SK-N-SH (cell line): ENCODE measurements around the gene SOX13. TPM values are rescaled to one million over a fixed set of nuclear protein-coding genes. Genes with fewer than 3 reads are reported as not detected.

ENCODE experiments used
- CTCF ChIA-PET: fragments of 300-600, 350-600 bp; formaldehyde crosslinking; extraction: SDS; loops from one replicate; lab custom pipeline; 2021; lab: Yijun Ruan, JAX
- POLR2A ChIA-PET: fragments of 350-600 bp; sonication (Branson Sonifier 250); formaldehyde crosslinking; extraction: SDS; loops from one replicate; lab custom pipeline; 2020; ENCODE audit warnings: antibody characterized with exemption, inconsistent platforms; lab: Yijun Ruan, JAX
- DNase-seq: peaks from one replicate; pipeline ENCODE4 v3.0.0; 2012
- H2AFZ ChIP-seq: fragments of 200-600 bp; sonication (generic); 2 replicates; pipeline ENCODE4 v1.8.1; 2016; ENCODE audit warnings: antibody characterized with exemption, mild to moderate bottlenecking, low read depth
- H3F3A ChIP-seq: fragments of 200-600 bp; sonication (generic); replicated peaks from 2 replicates; pipeline ENCODE3; 2016; ENCODE audit warnings: antibody characterized with exemption, mild to moderate bottlenecking; ENCODE audit not compliant: insufficient read depth
- H3K27ac ChIP-seq, 2 experiments: fragments of 200-500 bp in 1 of 2; fragments of 200-600 bp in 1 of 2; sonication (Bioruptor generic) in 1 of 2; sonication (generic), shearing (Covaris generic) in 1 of 2; 2 replicates each; pipeline versions ENCODE4 v1.5.1 to v1.6.1; 2014 to 2016; ENCODE audit warnings: low read depth in 2 of 2, inconsistent platforms in 1 of 2, low read length in 1 of 2, mild to moderate bottlenecking in 1 of 2, mixed read lengths in 1 of 2
- H3K27me3 ChIP-seq: fragments of 200-600 bp; sonication (generic), shearing (Covaris generic); 2 replicates; pipeline ENCODE4 v1.6.1; 2016; ENCODE audit warnings: mixed run types; ENCODE audit not compliant: insufficient read depth
- H3K36me3 ChIP-seq, 2 experiments: fragments of 200-500 bp in 1 of 2; fragments of 200-600 bp in 1 of 2; sonication (Bioruptor generic) in 1 of 2; sonication (generic) in 1 of 2; replicated peaks in 1 of 2; 2 replicates each; pipeline versions ENCODE3 to v1.5.1; 2014 to 2016; ENCODE audit warnings: low read length in 1 of 2, mild to moderate bottlenecking in 1 of 2; ENCODE audit not compliant: insufficient read depth in 2 of 2, control insufficient read depth in 1 of 2
- H3K4me1 ChIP-seq, 2 experiments: fragments of 200-500 bp in 1 of 2; fragments of 200-600 bp in 1 of 2; sonication (Bioruptor generic) in 1 of 2; sonication (generic), shearing (Covaris generic) in 1 of 2; 2 replicates each; pipeline versions ENCODE4 v1.5.1 to v1.6.1; 2014 to 2016; ENCODE audit warnings: low read depth in 1 of 2, low read length in 1 of 2, mixed run types in 1 of 2; ENCODE audit not compliant: insufficient read depth in 2 of 2, control insufficient read depth in 1 of 2
- H3K4me2 ChIP-seq: fragments of 200-600 bp; sonication (generic), shearing (Covaris generic); 2 replicates; pipeline ENCODE4 v1.6.1; 2017; ENCODE audit warnings: mixed run types
- H3K4me3 ChIP-seq, 2 experiments: fragments of 200-500 bp in 1 of 2; fragments of 200-600 bp in 1 of 2; sonication (Bioruptor generic) in 1 of 2; sonication (generic), shearing (Covaris generic) in 1 of 2; 2 replicates each; pipeline versions ENCODE4 v1.5.1 to v1.8.1; 2014 to 2016; ENCODE audit warnings: low read depth in 2 of 2, inconsistent platforms in 1 of 2, low read length in 1 of 2, mild to moderate bottlenecking in 1 of 2, mixed read lengths in 1 of 2, moderate library complexity in 1 of 2
- H3K79me2 ChIP-seq: fragments of 200-600 bp; sonication (generic); 2 replicates; pipeline ENCODE4 v1.8.1; 2017; ENCODE audit warnings: mild to moderate bottlenecking; ENCODE audit not compliant: insufficient read depth
- H3K9ac ChIP-seq: fragments of 200-600 bp; sonication (generic); 2 replicates; pipeline ENCODE4 v1.6.1; 2017; ENCODE audit warnings: mixed run types
- H3K9me2 ChIP-seq: fragments of 200-600 bp; sonication (generic); 2 replicates; pipeline ENCODE4 v1.6.1; 2017; ENCODE audit warnings: mixed run types
- H3K9me3 ChIP-seq: fragments of 200-600 bp; sonication (generic); 2 replicates; pipeline ENCODE4 v1.6.1; 2017; ENCODE audit warnings: mixed run types, mild to moderate bottlenecking, moderate library complexity
- H4K20me1 ChIP-seq: fragments of 200-600 bp; sonication (generic); 2 replicates; pipeline ENCODE4 v1.6.1; 2017; ENCODE audit warnings: mild to moderate bottlenecking, mixed run types; ENCODE audit not compliant: insufficient read depth
- FOXM1 ChIP-seq: IDR thresholded peaks from 2 replicates; pipeline ENCODE4 v1.4.0; 2012; ENCODE audit warnings: low read depth, mild to moderate bottlenecking
- JUND ChIP-seq: IDR thresholded peaks from 2 replicates; pipeline ENCODE4 v1.4.0; 2012
- MXI1 ChIP-seq: IDR thresholded peaks from 2 replicates; pipeline ENCODE4 v1.6.1; 2012; ENCODE audit warnings: mild to moderate bottlenecking, low read depth, low read length, improper control_type of control experiment
- NFIC ChIP-seq: IDR thresholded peaks from 2 replicates; pipeline ENCODE4 v1.4.0; 2012; ENCODE audit warnings: borderline replicate concordance
- RCOR1 ChIP-seq: fragments of 150-350 bp; IDR thresholded peaks from 2 replicates; pipeline ENCODE4 v1.6.1; 2017; ENCODE audit warnings: antibody characterized with exemption, low read length
- YY1 ChIP-seq: IDR thresholded peaks from 2 replicates; pipeline ENCODE4 v1.4.0; 2012; ENCODE audit warnings: low read depth, mild to moderate bottlenecking
- WGBS: methylation state at CpG from one replicate; pipeline ENCODE4 v1.1.6; 2017; ENCODE audit warnings: low lambda C conversion rate; 5-methylcytosine and 5-hydroxymethylcytosine counted together
- polyA plus RNA-seq, 3 experiments: library from polyadenylated mRNA; depleted of rRNA; stranded (reverse); fragments of >200 nt; gene quantifications; 2 replicates each; pipeline ENCODE4 v1.2.3, GENCODE V29; 2012
- TF ChIP-seq, protein P1 (sequence below): IDR thresholded peaks from 2 replicates; pipeline ENCODE4 v1.4.0; 2012; ENCODE audit warnings: low read depth, borderline replicate concordance
- TF ChIP-seq, protein P2 (sequence below): fragments of 150-350 bp; IDR thresholded peaks from 2 replicates; pipeline ENCODE4 v1.6.1; 2016; ENCODE audit warnings: mild to moderate bottlenecking, low read depth, low read length

SOX13 gene
- polyA plus RNA-seq, 1 of the 3 experiments (the other 2 are of a cell fraction) = 10.6 TPM

- no peaks in the 10 kb centered on the region for H3K9me2 ChIP-seq
- TF ChIP-seq RCOR1 = no peak
- no peak for TF ChIP-seq MXI1
- TF ChIP-seq FOXM1 = no peak
- no peak for TF ChIP-seq JUND
- no peak for TF ChIP-seq YY1
- TF ChIP-seq, protein P1, sequence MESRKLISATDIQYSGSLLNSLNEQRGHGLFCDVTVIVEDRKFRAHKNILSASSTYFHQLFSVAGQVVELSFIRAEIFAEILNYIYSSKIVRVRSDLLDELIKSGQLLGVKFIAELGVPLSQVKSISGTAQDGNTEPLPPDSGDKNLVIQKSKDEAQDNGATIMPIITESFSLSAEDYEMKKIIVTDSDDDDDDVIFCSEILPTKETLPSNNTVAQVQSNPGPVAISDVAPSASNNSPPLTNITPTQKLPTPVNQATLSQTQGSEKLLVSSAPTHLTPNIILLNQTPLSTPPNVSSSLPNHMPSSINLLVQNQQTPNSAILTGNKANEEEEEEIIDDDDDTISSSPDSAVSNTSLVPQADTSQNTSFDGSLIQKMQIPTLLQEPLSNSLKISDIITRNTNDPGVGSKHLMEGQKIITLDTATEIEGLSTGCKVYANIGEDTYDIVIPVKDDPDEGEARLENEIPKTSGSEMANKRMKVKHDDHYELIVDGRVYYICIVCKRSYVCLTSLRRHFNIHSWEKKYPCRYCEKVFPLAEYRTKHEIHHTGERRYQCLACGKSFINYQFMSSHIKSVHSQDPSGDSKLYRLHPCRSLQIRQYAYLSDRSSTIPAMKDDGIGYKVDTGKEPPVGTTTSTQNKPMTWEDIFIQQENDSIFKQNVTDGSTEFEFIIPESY = no peak
- TF ChIP-seq NFIC = no peak
- H3K79me2 ChIP-seq = no peaks in the 10 kb centered on the region
- H3K4me1 ChIP-seq = peaks cover 11 to 19% of the 10 kb centered on the region in 2 experiments; a peak in 2 of 4 replicates
- no peaks in the 10 kb centered on the region for H3F3A ChIP-seq
- ChIA-PET CTCF (interaction anchor here (1.3 to 4.1 kb wide), 2 partner anchors 11 to 49 kb away, joined by 4 to 12 read pairs; no protein-coding TSS in a partner anchor), POLR2A (no interaction called here)
- H3K9ac ChIP-seq = no peak overlapping the region
- peak overlapping the region; percentile 4; the same call in 1 of the 2 replicates for H3K4me2 ChIP-seq
- H4K20me1 ChIP-seq = no peaks in the 10 kb centered on the region
- no peaks in the 10 kb centered on the region for H3K36me3 ChIP-seq
- H3K4me3 ChIP-seq = no peak overlapping the region
- H3K9me3 ChIP-seq = no peaks in the 10 kb centered on the region
- H3K27ac ChIP-seq = no peak overlapping the region
- no peak overlapping the region for H2AFZ ChIP-seq
- no peak for DNase-seq
- no peaks in the 10 kb centered on the region for H3K27me3 ChIP-seq
- 97% methylated on average over 3 of the region's 3 CpGs for WGBS
Measured at GRCh38 chr1:204079608-204079999, 6.7 kb downstream of the SOX13 start.

DNA sequence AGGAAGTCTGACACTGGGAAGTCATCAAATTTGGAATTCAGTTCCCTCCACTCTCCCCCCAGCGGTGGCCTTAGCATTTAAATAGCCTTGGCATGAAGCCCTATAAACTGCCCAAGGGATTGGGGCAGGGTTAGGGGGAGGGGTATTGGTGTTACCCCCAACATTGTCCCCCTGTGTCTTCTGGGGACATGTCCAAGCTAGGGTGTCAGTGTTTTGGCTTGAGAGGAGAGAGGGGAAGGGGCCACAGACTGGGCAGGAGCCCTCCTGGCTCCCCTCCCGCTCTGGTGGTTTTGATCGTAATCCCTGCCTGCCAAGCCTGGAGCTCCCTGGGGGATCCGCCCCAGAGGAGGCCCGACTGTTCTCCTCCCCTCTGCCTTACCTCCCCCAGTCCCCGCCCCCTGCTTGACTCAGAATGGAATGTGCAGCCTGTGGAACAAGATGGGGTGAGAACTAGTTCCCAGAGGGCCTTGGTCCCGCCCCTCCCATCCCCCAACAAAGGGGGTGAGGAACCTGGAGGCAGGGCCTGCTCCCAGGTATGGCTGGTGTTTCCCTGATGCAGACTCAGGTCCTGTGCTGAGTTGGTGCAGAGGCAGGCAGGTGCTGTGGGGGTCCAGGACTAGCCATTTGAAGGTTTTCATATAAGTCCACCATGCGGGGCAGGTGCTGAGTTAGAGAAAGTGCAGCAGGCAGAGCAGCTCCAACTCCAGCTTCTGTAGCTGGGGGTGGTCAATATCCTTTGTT is 7.4 kb downstream of the SOX13 start:
- peak overlapping the region; percentile 4; the same call in 1 of the 2 replicates for H3K4me2 ChIP-seq
- no peaks in the 10 kb centered on the region for H3K9me3 ChIP-seq
- peaks cover 11 to 16% of the 10 kb centered on the region in 2 experiments; a peak in 2 of 4 replicates for H3K4me1 ChIP-seq
- no peak overlapping the region for H2AFZ ChIP-seq
- H3K27me3 ChIP-seq = no peaks in the 10 kb centered on the region
- no peak overlapping the region for H3K9ac ChIP-seq
- ChIA-PET CTCF (interaction anchor here (4.1 kb wide), 1 partner anchor 48 kb away, joined by 12 read pairs; no protein-coding TSS in a partner anchor), POLR2A (no interaction called here)
- no peaks in the 10 kb centered on the region for H3K79me2 ChIP-seq
- TF ChIP-seq NFIC = peak; percentile 35
- TF ChIP-seq, protein P2, sequence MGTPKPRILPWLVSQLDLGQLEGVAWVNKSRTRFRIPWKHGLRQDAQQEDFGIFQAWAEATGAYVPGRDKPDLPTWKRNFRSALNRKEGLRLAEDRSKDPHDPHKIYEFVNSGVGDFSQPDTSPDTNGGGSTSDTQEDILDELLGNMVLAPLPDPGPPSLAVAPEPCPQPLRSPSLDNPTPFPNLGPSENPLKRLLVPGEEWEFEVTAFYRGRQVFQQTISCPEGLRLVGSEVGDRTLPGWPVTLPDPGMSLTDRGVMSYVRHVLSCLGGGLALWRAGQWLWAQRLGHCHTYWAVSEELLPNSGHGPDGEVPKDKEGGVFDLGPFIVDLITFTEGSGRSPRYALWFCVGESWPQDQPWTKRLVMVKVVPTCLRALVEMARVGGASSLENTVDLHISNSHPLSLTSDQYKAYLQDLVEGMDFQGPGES = no peak
- H4K20me1 ChIP-seq = no peaks in the 10 kb centered on the region
- H3K27ac ChIP-seq = no peak overlapping the region
- H3K4me3 ChIP-seq = no peak overlapping the region
- no peaks in the 10 kb centered on the region for H3K9me2 ChIP-seq
- H3K36me3 ChIP-seq = no peaks in the 10 kb centered on the region
- DNase-seq = peak; percentile 47
- H3F3A ChIP-seq = no peaks in the 10 kb centered on the region
- WGBS = 36% methylated on average over 7 of the region's 8 CpGs
